Measurements from ENCODE around the gene CACTIN. TPM values are rescaled to one million over a fixed set of nuclear protein-coding genes. Genes with fewer than 3 reads are reported as not detected.

CACTIN gene
- polyA plus RNA-seq, 1 donor (not counting 4 experiments of a cell fraction or from before 2014, with no cell fraction given) = 10.8 TPM

DNA sequence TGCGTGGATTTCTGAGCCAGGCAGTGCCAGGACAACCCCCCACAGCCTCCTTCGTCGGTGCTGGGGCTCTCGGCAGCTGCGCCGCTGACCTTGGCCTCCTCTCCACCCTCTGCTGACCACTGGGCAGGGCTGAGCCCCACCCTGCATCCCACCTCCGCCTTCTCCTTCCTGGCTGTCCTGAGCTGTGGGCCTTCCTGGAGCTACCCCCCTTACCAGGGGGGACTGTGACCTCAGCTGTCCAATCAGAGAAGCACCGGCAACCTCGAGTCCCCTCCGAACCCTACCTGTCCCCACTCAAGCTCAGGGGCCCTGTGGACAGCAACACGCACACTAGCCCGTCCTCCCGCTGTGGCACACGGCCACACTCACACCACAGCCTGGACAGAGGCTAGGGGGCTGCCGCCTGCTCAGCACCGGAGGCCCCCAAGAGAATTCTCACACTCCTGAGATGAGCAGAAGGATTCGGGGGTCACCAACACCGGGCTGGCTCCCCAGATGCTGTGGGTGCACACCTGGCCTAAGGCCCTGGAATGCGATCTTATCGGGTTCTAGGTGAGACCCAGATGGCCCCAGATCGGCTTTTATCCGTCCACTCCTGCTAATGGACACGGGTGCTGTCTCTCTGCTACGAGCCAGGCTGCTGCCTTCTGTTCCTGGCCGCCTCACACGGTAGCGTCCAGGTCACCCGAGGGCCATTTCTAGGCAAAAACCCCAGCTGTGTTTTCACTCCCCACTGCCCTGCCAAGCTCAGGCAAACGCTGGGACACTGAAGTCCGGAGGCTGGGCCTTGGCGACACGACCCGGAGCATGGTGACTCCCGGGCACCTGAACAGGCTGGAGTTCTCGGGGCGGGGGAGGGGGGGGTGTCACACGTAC is 32.5 kb upstream of the CACTIN start:
- H3K36me3 ChIP-seq (ENCODE audit: control insufficient read depth in 2 of 2, extremely low read depth in 1 of 2, insufficient read depth in 2 of 2, low read length in 2 of 2) = peaks cover 2 to 22% of the 10 kb centered on the region in 2 experiments
- H2AFZ ChIP-seq (ENCODE audit: control insufficient read depth, low read length) = no peak overlapping the region
- H3K27me3 ChIP-seq (ENCODE audit: control insufficient read depth, extremely low read depth, insufficient read depth, low read length) = no peaks in the 10 kb centered on the region
- FAIRE-seq (no peak), DNase-seq (ENCODE audit: low read depth, low spot score) (no peak)
- H3K4me2 ChIP-seq (ENCODE audit: control insufficient read depth, extremely low read depth, insufficient read depth, low read depth, low read length) = no peak overlapping the region
- H3K9me3 ChIP-seq (ENCODE audit: control insufficient read depth, low read depth, low read length) = no peaks in the 10 kb centered on the region
- no peak for TF ChIP-seq EZH2 (IDR thresholded peaks at IDR 0.05; ENCODE audit: low read length)
- TF ChIP-seq, protein P1, sequence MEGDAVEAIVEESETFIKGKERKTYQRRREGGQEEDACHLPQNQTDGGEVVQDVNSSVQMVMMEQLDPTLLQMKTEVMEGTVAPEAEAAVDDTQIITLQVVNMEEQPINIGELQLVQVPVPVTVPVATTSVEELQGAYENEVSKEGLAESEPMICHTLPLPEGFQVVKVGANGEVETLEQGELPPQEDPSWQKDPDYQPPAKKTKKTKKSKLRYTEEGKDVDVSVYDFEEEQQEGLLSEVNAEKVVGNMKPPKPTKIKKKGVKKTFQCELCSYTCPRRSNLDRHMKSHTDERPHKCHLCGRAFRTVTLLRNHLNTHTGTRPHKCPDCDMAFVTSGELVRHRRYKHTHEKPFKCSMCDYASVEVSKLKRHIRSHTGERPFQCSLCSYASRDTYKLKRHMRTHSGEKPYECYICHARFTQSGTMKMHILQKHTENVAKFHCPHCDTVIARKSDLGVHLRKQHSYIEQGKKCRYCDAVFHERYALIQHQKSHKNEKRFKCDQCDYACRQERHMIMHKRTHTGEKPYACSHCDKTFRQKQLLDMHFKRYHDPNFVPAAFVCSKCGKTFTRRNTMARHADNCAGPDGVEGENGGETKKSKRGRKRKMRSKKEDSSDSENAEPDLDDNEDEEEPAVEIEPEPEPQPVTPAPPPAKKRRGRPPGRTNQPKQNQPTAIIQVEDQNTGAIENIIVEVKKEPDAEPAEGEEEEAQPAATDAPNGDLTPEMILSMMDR (optimal IDR thresholded peaks at IDR 0.05 in 1 of 3, IDR thresholded peaks at IDR 0.05 in 1 of 3, conservative IDR thresholded peaks at IDR 0.05 in 1 of 3; ENCODE audit: extremely low read depth in 1 of 3, insufficient read depth in 2 of 3, low read length in 3 of 3) = no peak
- peaks cover 2% of the 10 kb centered on the region for H3K4me1 ChIP-seq (ENCODE audit: control insufficient read depth, extremely low read depth, insufficient read depth, low read length)
- no peaks in the 10 kb centered on the region for H3K79me2 ChIP-seq (ENCODE audit: control insufficient read depth, insufficient read depth, low read length)
- H3K9ac ChIP-seq (ENCODE audit: control insufficient read depth, extremely low read depth, insufficient read depth, low read length) = no peak overlapping the region
- H4K20me1 ChIP-seq (ENCODE audit: control insufficient read depth, extremely low read depth, insufficient read depth, low read length) = no peaks in the 10 kb centered on the region
- dilution Hi-C loops (cut with MboI; ENCODE audit: extremely low pct_ligation_motif_present, low sequenced_read_pairs) = no loop called here
- no peak overlapping the region for H3K27ac ChIP-seq (ENCODE audit: control insufficient read depth, insufficient read depth, low read length)
- H3K4me3 ChIP-seq (ENCODE audit: control insufficient read depth in 2 of 3, extremely low read depth in 1 of 3, insufficient read depth in 2 of 3, low read depth in 1 of 3, low read length in 3 of 3) = no peak overlapping the region
- no peaks in the 10 kb centered on the region for H3K9me1 ChIP-seq (ENCODE audit: control insufficient read depth, extremely low read depth, insufficient read depth, low read length)

DNA sequence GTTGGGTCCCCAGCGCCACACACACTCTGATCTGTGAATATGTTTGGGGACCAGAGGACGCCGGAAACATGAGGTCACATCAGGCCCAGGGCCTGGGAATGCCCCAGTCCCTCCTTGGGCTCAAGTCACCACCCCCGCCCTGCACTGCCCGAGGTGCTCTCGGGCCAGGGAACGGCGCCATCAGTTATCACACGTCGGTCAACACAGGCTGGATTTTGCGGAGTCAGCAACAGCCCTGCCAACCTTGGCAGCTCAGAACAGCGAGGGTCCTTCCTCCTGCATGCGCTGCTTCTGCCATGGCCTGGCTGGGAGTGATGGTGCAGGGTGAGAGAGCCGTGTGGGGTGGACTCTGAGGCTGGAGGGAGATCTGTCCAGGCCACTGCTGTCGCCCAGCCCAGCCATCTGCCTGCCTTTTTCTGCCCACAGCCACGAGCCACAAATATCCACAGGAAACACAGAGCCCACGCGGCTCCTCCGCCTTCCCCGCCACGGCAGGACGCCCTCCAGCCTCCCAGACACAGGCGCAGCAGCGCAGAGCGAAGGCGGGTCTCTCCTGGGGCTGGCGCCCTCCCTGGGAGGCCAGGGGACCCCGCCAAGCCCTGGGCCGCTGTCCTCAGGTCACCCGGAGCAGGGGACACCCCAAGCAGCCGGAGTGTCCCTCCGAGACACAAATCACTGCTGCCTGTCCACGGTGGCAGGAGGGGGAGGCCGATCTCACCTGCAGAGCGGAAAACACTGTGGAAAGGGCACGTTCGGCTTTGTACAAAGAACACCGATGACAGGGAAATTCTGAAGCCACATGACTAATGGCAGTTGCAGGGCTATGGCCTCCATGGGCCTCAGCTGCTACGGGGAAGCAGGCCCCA is 31.6 kb upstream of the CACTIN start:
- TF ChIP-seq, protein P1 (optimal IDR thresholded peaks at IDR 0.05 in 1 of 3, IDR thresholded peaks at IDR 0.05 in 1 of 3, conservative IDR thresholded peaks at IDR 0.05 in 1 of 3; ENCODE audit: extremely low read depth in 1 of 3, insufficient read depth in 2 of 3, low read length in 3 of 3) = no peak
- no peak for TF ChIP-seq EZH2 (IDR thresholded peaks at IDR 0.05; ENCODE audit: low read length)
- FAIRE-seq (no peak), DNase-seq (ENCODE audit: low read depth, low spot score) (no peak)
- Histone ChIP-seq H3K9me1 (ENCODE audit: control insufficient read depth, extremely low read depth, insufficient read depth, low read length) (no peaks in the 10 kb centered on the region), H3K36me3 (ENCODE audit: control insufficient read depth in 2 of 2, extremely low read depth in 1 of 2, insufficient read depth in 2 of 2, low read length in 2 of 2) (peaks cover 0 to 20% of the 10 kb centered on the region in 2 experiments), H4K20me1 (ENCODE audit: control insufficient read depth, extremely low read depth, insufficient read depth, low read length) (no peaks in the 10 kb centered on the region), H3K4me3 (ENCODE audit: control insufficient read depth in 2 of 3, extremely low read depth in 1 of 3, insufficient read depth in 2 of 3, low read depth in 1 of 3, low read length in 3 of 3) (no peak overlapping the region), H3K9me3 (ENCODE audit: control insufficient read depth, low read depth, low read length) (no peaks in the 10 kb centered on the region), H3K9ac (ENCODE audit: control insufficient read depth, extremely low read depth, insufficient read depth, low read length) (no peak overlapping the region), H3K27ac (ENCODE audit: control insufficient read depth, insufficient read depth, low read length) (no peak overlapping the region), H3K4me1 (ENCODE audit: control insufficient read depth, extremely low read depth, insufficient read depth, low read length) (peaks cover 2% of the 10 kb centered on the region), H3K27me3 (ENCODE audit: control insufficient read depth, extremely low read depth, insufficient read depth, low read length) (no peaks in the 10 kb centered on the region), H3K79me2 (ENCODE audit: control insufficient read depth, insufficient read depth, low read length) (no peaks in the 10 kb centered on the region), H3K4me2 (ENCODE audit: control insufficient read depth, extremely low read depth, insufficient read depth, low read depth, low read length) (no peak overlapping the region), H2AFZ (ENCODE audit: control insufficient read depth, low read length) (no peak overlapping the region)
- dilution Hi-C loops (cut with MboI; ENCODE audit: extremely low pct_ligation_motif_present, low sequenced_read_pairs) = no loop called here
